ENCODE results near the gene TANGO2. TPM values are rescaled to one million over a fixed set of nuclear protein-coding genes. Genes with fewer than 3 reads are reported as not detected.

The TANGO2 gene
- polyA plus RNA-seq, 1 donor, result 9.4 TPM

GRCh38 chr22:20105456-20106204 is 84.7 kb downstream of the TANGO2 start:
- no peak for DNase-seq (ENCODE audit: low read depth)

GRCh38 chr22:20106205-20106848 is 85.4 kb downstream of the TANGO2 start:
- DNase-seq (ENCODE audit: low read depth), result no peak

GRCh38 chr22:20106849-20107237 is 85.9 kb downstream of the TANGO2 start:
- DNase-seq (ENCODE audit: low read depth), result no peak

GRCh38 chr22:20107471-20107901 is 86.6 kb downstream of the TANGO2 start:
- no peak for DNase-seq (ENCODE audit: low read depth)

GRCh38 chr22:20107951-20108756 is 87.2 kb downstream of the TANGO2 start:
- no peak for DNase-seq (ENCODE audit: low read depth)

GRCh38 chr22:20108757-20109230 is 87.9 kb downstream of the TANGO2 start:
- DNase-seq (ENCODE audit: low read depth), result no peak

- no peak for DNase-seq (ENCODE audit: low read depth)
Measured at GRCh38 chr22:20109411-20110358, 88.8 kb downstream of the TANGO2 start.

- no peak for DNase-seq (ENCODE audit: low read depth)
Measured at GRCh38 chr22:20110359-20110985, 89.6 kb downstream of the TANGO2 start.

- DNase-seq (ENCODE audit: low read depth), result no peak
Measured at GRCh38 chr22:20111045-20111688, 90.3 kb downstream of the TANGO2 start.

- DNase-seq (ENCODE audit: low read depth), result no peak
Measured at GRCh38 chr22:20111689-20112622, 91.0 kb downstream of the TANGO2 start.

- no peak for DNase-seq (ENCODE audit: low read depth)
Measured at GRCh38 chr22:20112623-20113511, 92.0 kb downstream of the TANGO2 start.

GRCh38 chr22:20113551-20114310 is 92.8 kb downstream of the TANGO2 start:
- DNase-seq (ENCODE audit: low read depth), result no peak

- DNase-seq (ENCODE audit: low read depth), result no peak
Measured at GRCh38 chr22:20114506-20115475, 93.9 kb downstream of the TANGO2 start.

GRCh38 chr22:20115691-20116375 is 94.9 kb downstream of the TANGO2 start, which contains the start of gene RANBP1:
Gene RANBP1, plus strand, starts transcription at chr22:20116104. Its CDS starts 81 bp downstream, at chr22:20116185.
- no peak for DNase-seq (ENCODE audit: low read depth)

- no peak for DNase-seq (ENCODE audit: low read depth)
Measured at GRCh38 chr22:20116376-20116950, 95.6 kb downstream of the TANGO2 start.

All from forelimb muscle (tissue), 1 donor.